Smooth muscle cell (in vitro differentiated cells): ENCODE measurements around the gene KIFC3. TPM values are rescaled to one million over a fixed set of nuclear protein-coding genes. Genes with fewer than 3 reads are reported as not detected.

Source experiments
- DNase-seq: peaks from one replicate; lab custom pipeline; 2025; ENCODE audit not compliant: unreplicated experiment; lab: John Stamatoyannopoulos, UW
- H2AFZ ChIP-seq: fragments of 200-600 bp; sonication (generic); 2 replicates; pipeline ENCODE4 v1.6.0; 2016; ENCODE audit warnings: antibody characterized with exemption, low read depth, mild to moderate bottlenecking
- H3F3A ChIP-seq: fragments of 200-600 bp; sonication (generic); 2 replicates; pipeline ENCODE4 v1.6.0; 2017; ENCODE audit warnings: antibody characterized with exemption, low read depth
- H3K27ac ChIP-seq: fragments of 200-600 bp; sonication (generic); 2 replicates; pipeline ENCODE4 v1.5.1; 2016; ENCODE audit warnings: low read depth, mild to moderate bottlenecking
- H3K27me3 ChIP-seq: fragments of 200-600 bp; sonication (generic); 2 replicates; pipeline ENCODE4 v1.6.1; 2016; ENCODE audit warnings: low read depth, mild to moderate bottlenecking
- H3K36me3 ChIP-seq: fragments of 200-600 bp; sonication (generic); 2 replicates; pipeline ENCODE4 v1.5.1; 2016; ENCODE audit warnings: low read depth
- H3K4me1 ChIP-seq: fragments of 200-600 bp; sonication (generic); 2 replicates; pipeline ENCODE4 v1.5.1; 2016; ENCODE audit warnings: low read depth
- H3K4me2 ChIP-seq: fragments of 200-600 bp; sonication (generic); 2 replicates; pipeline ENCODE4 v1.6.0; 2016; ENCODE audit warnings: mild to moderate bottlenecking
- H3K4me3 ChIP-seq: fragments of 200-600 bp; sonication (generic); 2 replicates; pipeline ENCODE4 v1.5.1; 2016; ENCODE audit warnings: mild to moderate bottlenecking
- H3K79me2 ChIP-seq: fragments of 200-600 bp; sonication (generic); 2 replicates; pipeline ENCODE4 v1.6.0; 2016; ENCODE audit warnings: low read depth, mild to moderate bottlenecking
- H3K9ac ChIP-seq: fragments of 200-600 bp; sonication (generic); 2 replicates; pipeline ENCODE4 v1.6.0; 2016; ENCODE audit warnings: low read depth
- H3K9me3 ChIP-seq: fragments of 200-600 bp; sonication (generic); replicated peaks from 2 replicates; pipeline ENCODE4 v1.5.1; 2016; ENCODE audit warnings: low read depth
- H4K20me1 ChIP-seq: fragments of 200-600 bp; sonication (generic); 2 replicates; pipeline ENCODE4 v1.6.0; 2016; ENCODE audit warnings: low read depth
- CTCF ChIP-seq: fragments of 200-600 bp; sonication (generic); IDR thresholded peaks from 2 replicates; pipeline ENCODE4 v1.5.1; 2017; ENCODE audit warnings: borderline replicate concordance, mild to moderate bottlenecking, antibody characterized with exemption; ENCODE audit not compliant: insufficient read depth, poor library complexity, severe bottlenecking
- WGBS: methylation state at CpG from one replicate; pipeline ENCODE4 v1.1.7; 2016; ENCODE audit warnings: low lambda C conversion rate; 5-methylcytosine and 5-hydroxymethylcytosine counted together
- polyA plus RNA-seq: library from polyadenylated mRNA; unstranded; fragments of >200 nt; fragmentation: Nextera tagmentation; extraction: Ambion mirVana; gene quantifications from 2 replicates; pipeline ENCODE4 v1.2.1, GENCODE V29; 2016
- total RNA-seq: library from RNA; depleted of rRNA; stranded (reverse); fragments of >200 nt; gene quantifications from 2 replicates; pipeline ENCODE4 v1.2.3, GENCODE V29; 2014

The KIFC3 gene
- total and polyA plus RNA-seq, 2 experiments from 2014 or later: 30.6 to 50.2 TPM

GRCh38 chr16:57734925-57735754 lies 67.2 kb downstream of the KIFC3 start:
- peak; percentile 94 for DNase-seq
- no peaks in the 10 kb centered on the region for H3K36me3 ChIP-seq
- H3K27me3 ChIP-seq: no peaks in the 10 kb centered on the region
- H4K20me1 ChIP-seq: no peaks in the 10 kb centered on the region
- peak overlapping the region; percentile 61 for H3K4me3 ChIP-seq
- peak overlapping the region; percentile 81 for H3K9ac ChIP-seq
- peaks cover 8% of the 10 kb centered on the region for H3K4me1 ChIP-seq
- peak overlapping the region; percentile 85 for H3K27ac ChIP-seq
- H3K79me2 ChIP-seq: no peaks in the 10 kb centered on the region
- H3F3A ChIP-seq: peaks cover 8% of the 10 kb centered on the region
- peak overlapping the region; percentile 91 for H3K4me2 ChIP-seq
- TF ChIP-seq CTCF: no peak
- peak overlapping the region; percentile 87 for H2AFZ ChIP-seq
- 2% methylated on average over 45 of the region's 45 CpGs for WGBS
- no peaks in the 10 kb centered on the region for H3K9me3 ChIP-seq

- Histone ChIP-seq H4K20me1 (no peaks in the 10 kb centered on the region), H3F3A (peaks cover 8% of the 10 kb centered on the region), H3K79me2 (no peaks in the 10 kb centered on the region), H3K4me1 (peaks cover 8% of the 10 kb centered on the region), H3K4me3 (peak overlapping the region; percentile 61), H3K9ac (peak overlapping the region; percentile 81), H2AFZ (peak overlapping the region; percentile 87), H3K27ac (peak overlapping the region; percentile 82), H3K36me3 (no peaks in the 10 kb centered on the region), H3K4me2 (peak overlapping the region; percentile 84), H3K9me3 (no peaks in the 10 kb centered on the region), H3K27me3 (no peaks in the 10 kb centered on the region)
- no peak for TF ChIP-seq CTCF
- WGBS: 65% methylated on average over 20 of the region's 20 CpGs
- DNase-seq: no peak
Observed at GRCh38 chr16:57734308-57734924, 67.9 kb downstream of the KIFC3 start.

- no peaks in the 10 kb centered on the region for H3K36me3 ChIP-seq
- H3K27me3 ChIP-seq: no peaks in the 10 kb centered on the region
- DNase-seq: no peak
- 89% methylated on average over 2 of the region's 2 CpGs for WGBS
- no peak overlapping the region for H3K4me3 ChIP-seq
- peaks cover 8% of the 10 kb centered on the region for H3K4me1 ChIP-seq
- no peaks in the 10 kb centered on the region for H3K9me3 ChIP-seq
- H3K27ac ChIP-seq: no peak overlapping the region
- H4K20me1 ChIP-seq: no peaks in the 10 kb centered on the region
- no peak overlapping the region for H2AFZ ChIP-seq
- no peak overlapping the region for H3K9ac ChIP-seq
- no peak for TF ChIP-seq CTCF
- H3K79me2 ChIP-seq: no peaks in the 10 kb centered on the region
- no peak overlapping the region for H3K4me2 ChIP-seq
- H3F3A ChIP-seq: peaks cover 8% of the 10 kb centered on the region
Observed at GRCh38 chr16:57732714-57733113, 69.6 kb downstream of the KIFC3 start.

GRCh38 chr16:57732037-57732436 lies 70.3 kb downstream of the KIFC3 start:
- DNase-seq: no peak
- Histone ChIP-seq H3K79me2 (no peaks in the 10 kb centered on the region), H3K4me2 (no peak overlapping the region), H3K36me3 (no peaks in the 10 kb centered on the region), H3K27ac (no peak overlapping the region), H4K20me1 (no peaks in the 10 kb centered on the region), H3K9ac (no peak overlapping the region), H3K4me1 (peaks cover 8% of the 10 kb centered on the region), H2AFZ (no peak overlapping the region), H3K4me3 (no peak overlapping the region), H3K27me3 (no peaks in the 10 kb centered on the region), H3K9me3 (no peaks in the 10 kb centered on the region), H3F3A (peaks cover 8% of the 10 kb centered on the region)
- TF ChIP-seq CTCF: no peak
- WGBS: 91% methylated on average over 2 of the region's 2 CpGs
